OCI-M2 (cell line): Measurements from ENCODE around the gene ATG3.
"Not testable (repeated sequence)": the region's sequence is repeated elsewhere in the genome, so short reads cannot be mapped to it uniquely, and the experiment has no call there.

ENCODE experiments used
- DNase-seq: peaks from one replicate; lab custom pipeline; 2025; ENCODE audit not compliant: unreplicated experiment; lab: John Stamatoyannopoulos, UW

The ATG3 gene

DNA sequence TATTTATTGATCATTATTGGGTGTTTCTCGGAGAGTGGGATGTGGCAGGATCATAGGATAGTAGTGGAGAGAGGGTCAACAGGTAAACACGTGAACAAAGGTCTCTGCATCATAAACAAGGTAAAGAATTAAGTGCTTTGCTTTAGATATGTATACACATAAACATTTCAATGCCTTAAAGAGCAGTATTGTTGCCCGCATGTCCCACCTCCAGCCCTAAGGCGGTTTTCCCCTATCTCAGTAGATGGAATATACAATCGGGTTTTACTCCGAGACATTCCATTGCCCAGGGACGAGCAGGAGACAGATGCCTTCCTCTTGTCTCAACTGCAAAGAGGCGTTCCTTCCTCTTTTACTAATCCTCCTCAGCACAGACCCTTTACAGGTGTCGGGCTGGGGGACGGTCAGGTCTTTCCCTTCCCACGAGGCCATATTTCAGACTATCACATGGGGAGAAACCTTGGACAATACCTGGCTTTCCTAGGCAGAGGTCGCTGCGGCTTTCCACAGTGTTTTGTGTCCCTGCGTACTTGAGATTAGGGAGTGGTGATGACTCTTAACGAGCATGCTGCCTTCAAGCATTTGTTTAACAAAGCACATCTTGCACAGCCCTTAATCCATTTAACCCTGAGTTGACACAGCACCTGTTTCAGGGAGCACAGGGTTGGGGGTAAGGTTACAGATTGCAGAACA is 2.6 kb upstream of the ATG3 start:
- not testable (repeated sequence) for DNase-seq

DNA sequence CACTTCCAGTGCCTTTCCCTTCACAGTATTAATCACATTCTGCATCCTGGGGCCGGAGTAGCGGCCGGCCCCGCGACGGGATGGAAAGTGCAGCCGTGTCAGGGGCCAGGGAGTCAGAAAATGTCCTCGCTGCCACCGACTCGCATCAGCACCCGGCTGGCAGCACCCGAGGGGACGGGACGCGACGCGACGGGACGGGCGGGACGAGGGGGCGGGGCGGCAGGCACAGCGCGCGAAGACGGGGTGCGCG is 353 bp downstream of the ATG3 start:
- no peak for DNase-seq

DNA sequence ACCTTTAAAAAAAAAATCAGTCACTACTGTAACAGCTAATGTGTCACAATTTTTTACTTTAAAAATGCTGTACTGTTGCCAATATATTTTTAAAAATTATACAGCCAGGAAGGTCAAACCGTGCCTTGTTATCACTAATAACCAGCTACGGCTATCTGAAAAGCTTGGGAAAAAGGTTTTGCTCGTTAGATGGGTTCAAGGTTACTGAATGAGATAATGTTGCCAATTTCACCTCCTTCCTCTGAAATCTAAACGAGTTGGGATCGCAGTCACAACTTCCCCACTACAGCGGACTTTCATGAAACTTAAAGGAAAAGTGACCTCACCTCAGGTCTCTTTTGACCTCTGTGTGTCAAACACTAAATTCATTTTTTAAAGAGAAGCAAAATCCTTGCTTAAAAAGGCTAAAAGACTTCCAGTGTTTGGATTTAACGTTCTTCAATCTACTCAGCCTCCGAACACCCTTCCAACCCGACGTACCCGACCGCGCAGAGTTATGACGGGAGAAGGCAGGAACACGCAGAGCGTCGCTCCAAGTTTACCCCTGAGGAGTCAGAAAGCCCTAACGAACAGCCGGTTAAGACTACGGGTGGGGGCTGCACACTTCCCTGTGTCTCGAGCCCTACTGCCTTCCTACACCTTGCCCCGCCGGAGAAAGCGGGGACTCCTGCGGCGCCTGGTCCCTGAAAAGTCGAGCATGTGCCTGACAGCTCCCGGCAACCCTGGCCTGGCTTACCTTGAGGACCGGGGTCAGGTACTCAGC is 860 bp downstream of the ATG3 start:
- peak; percentile 14 for DNase-seq

DNA sequence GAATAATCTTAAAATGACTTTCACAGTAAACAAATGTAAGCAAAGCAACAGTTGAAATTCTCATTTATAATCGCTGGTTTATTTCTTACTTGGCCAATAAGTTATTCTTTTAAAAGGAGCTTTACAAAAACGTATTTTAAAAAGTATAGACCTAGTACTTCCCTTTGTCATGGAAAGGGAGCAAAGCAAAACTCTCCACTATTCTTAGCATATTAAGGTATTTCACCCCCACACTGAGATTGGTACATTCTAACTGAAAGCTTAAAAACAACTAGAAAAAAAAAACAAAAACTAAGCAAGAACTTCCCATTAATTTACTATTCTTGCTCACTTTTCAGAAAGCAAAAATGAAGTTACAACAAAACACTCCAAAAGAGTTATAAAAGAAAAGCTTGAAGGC is 1.5 kb downstream of the ATG3 start:
- no peak for DNase-seq

DNA sequence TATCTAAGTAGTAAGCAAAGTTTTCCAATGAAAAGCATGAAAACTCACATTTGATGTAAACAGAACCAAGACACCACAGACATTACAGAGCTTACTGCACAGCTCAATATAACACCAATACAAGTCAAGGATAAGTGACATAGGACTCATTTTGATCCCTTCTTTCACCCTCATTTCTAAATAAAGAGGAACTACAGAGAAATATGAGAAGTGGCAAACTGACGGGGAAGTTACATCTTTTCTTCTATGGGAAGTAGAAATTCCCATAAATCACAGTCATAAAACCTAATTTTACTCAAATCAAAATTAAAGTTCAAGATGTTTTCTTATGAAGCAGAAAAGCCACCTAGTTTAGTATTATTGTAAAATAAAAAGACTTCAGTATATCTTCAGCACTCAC is 3.8 kb downstream of the ATG3 start:
- no peak for DNase-seq

DNA sequence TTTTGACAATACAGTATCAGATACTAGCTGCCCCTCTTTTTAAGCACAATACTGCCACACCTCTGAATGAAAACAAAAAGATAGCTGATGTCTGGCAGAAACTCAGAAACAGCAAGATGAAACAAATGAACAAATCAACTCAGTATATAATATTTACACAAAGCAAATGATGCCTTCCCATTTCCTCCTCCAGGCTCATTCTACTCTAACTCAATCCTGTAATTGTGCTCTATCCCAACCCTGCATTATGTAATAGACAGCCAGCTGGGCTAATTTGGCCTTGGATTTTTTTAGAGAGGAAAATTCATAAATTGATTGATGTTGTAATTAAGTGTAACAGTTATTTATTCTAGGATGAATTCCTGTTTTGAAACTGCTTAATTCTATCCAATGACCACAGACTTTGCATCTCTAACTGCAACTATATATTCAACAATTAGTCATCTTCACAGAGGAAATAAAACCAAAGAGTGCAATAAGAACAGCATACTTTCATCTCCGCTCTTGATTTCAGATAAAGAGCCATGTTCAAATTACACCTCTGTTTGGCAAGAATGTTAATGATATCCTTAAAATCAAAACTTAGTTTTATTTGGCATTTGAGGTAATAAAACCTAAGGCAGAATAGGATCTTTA is 6.1 kb downstream of the ATG3 start:
- DNase-seq = no peak

DNA sequence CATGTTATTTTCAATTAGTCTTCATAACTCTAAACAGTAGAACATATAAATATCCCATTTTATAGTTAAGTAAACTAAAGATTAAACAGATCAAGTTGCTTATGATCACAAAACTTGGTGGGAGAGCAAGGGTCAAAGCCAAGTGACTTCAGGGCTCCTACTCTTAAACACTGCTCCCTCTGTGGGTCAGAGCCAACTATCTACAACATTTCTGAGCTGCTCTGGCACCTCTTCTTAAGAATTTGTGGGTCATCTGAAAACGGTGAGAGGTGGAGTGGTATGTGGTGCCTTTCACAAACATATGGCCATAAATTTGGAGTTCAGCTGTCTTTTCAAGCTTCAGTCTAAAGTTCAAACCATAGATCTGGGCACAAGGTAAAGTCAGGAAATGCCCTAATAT is 10.9 kb downstream of the ATG3 start:
- DNase-seq = no peak

DNA sequence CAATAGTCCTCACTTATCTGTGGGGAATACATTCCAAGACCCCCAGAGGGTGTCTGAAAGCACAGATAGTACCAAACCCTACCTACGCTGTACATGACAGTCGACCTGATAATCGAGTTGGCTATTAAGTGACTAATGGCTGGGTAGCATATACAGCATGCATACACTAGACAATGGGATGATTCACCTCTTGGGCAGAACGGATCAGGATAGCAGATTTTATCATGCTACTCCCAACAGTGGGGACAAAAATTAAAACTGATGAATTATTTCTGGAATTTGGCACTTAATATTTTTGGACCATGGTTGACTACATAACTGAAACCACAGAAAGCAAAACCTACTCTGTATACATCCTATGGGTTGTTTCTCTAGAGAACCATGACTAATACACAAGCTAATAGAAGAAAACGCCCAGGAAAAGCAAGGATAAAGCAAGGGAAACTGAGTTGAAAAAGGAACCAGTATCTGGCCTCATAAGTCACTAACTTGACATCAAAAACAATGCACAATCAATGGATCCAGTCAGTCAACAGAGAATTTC is 15.5 kb downstream of the ATG3 start:
- no peak for DNase-seq

DNA sequence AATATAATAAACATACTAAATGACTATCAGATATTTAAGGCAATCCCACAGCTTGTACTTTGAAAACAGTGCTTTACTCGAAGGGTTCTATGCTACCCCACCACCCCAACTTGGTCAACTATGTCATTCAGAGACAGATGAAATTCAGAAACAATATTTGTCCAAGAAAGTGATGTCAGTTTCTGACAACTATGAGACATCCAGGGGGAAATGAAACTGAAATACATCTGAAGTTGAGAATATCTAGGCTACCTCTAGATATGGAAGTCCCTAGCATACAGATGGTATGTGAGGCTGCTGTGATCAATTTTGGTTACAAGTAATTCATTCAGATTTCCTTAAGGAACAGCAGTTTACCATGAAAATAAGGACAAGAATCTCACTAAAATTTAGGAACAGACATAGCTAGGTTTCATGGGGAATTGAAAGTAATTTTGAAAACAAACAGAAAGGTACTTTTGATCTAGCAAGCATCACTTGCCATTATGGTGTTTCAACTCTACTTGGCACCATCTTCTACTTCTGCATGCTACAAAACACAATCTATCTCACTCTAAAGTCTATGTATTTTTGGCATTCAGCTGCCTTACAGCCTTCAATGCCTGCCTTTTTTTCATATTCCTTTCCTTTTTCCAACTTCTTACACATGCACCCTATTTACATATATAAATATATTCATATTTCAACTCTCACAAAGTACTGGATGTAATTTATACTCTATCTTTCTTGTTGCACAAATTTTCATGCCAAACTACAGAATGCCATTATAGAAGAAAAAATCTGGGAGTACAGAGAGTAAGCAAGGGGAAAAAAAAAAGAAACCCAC is 21.7 kb downstream of the ATG3 start:
- no peak for DNase-seq

DNA sequence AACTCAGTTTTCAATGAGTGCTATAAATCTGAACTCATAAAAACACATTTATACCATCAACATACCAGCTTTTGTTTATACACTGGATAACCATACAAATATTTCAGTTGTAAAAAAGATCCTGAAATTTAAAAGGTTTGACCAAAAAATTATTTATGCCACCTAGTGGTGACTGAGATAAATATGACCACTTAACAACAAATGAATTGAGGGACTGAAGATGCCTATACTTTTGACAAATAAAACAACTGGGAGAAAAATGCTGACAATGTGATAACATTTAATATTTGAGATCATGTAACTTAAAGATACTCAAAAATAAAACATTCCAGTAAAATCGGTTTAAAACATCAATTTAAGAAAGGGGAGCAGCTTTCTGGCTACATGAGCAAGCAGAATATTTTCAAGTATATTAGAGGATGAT is 30.4 kb downstream of the ATG3 start:
- DNase-seq = no peak

DNA sequence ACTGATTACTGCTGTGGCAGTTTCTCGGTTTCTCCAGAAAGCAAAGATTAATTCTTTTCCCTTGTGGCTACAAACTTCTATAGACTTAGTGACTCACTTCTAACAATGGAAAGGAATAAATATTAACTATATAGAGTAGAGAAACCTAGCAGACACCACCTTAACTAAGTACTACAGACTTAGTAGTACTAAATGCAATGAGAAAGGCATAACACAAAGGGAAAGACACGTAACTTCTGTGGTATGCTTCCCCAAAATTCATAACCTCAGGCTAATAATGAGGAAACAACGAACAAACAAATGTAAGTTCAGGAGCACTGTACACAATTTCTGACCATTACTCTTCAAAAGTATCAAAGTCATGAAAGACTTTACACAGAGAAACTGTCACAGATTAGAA is 31.2 kb downstream of the ATG3 start:
- no peak for DNase-seq

DNA sequence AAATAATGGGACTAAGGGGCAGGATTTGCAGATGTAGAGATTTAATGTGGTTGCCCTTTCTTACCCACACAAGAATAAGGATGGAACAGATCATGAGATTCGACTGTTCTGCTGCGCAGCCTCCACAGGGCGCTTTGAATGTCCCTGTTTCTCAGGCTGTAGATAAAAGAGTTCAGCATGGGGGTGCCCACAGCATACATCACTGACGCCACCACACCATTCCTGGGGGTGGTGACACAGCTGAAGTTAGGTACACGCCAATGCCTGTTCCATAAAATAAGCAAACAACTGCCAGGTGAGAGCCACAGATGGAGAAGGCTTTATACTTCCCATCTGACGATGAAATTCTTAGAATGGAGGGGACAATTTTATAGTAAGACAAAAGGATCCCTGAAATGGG is 37.6 kb downstream of the ATG3 start:
- not testable (repeated sequence) for DNase-seq

DNA sequence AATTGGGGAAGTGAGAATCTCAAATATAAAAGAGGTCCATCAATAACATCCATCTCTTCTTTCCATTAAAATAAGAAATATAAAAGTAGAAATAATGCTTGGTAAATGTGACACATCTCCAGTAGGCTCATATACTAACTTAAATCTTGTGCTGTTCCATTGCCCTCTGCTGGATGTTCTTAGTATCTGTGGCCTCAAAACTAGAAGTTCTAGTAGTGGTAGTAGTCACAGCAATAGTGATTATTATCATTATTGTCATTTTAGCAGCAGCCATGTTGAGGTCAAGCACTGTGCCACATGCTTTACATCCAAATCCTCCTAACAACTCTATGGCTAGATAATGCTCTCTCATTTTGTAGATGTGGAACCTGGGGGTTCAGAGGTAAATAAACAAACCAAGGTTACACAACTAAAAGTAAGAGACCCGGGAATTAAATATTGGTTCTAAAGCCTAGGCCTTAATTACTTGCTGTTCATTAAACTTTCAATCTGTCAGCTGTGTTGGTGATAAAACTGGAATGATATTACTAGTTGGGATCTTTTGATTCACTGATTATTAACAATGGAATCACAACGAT is 42.2 kb downstream of the ATG3 start:
- DNase-seq = no peak

DNA sequence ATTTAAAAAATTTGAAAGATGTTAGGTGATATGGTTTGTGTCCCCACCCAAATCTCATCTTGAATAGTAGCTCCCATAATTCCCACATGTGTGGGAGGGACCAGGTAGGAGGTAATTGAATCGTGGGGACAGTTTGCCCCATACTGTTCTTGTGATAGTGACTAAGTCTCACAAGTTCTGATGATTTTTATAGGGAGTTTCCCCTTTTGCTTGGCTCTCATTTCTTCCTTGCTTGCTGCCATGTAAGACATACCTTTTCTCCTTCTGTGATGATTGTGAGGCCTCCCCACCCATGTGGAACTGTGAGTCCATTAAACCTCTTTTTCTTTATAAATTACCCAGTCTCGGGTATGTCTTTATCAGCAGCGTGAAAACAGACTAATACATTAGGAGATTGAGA is 42.8 kb downstream of the ATG3 start:
- not testable (repeated sequence) for DNase-seq

DNA sequence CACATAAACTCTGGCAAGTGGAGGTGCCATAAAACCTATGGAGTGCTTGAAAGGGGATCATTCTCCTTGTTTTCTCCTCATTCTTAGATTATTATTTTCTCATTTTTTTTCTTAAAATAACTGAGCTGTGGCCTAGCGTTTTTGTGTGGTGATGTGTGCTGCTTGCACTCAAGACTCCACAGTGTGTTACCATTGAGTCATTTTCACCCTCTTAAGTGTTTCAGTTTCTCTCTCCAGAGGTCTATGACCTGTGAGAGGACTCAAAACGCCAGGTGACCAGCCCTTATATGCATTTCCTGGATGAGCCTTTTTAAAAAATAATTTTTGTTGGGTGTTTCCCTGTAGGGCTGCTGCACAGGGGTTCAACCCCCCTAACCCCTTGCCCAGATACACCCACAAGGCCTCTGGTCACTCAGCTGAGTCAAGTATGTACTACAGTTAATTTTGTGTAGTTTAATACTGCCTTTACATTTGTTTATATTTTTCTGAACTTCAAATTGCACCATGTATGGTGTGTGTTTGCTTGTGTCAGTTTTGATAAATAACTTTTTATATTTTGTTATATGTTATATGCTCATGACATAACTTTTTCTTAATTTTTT is 47.1 kb downstream of the ATG3 start:
- no peak for DNase-seq

DNA sequence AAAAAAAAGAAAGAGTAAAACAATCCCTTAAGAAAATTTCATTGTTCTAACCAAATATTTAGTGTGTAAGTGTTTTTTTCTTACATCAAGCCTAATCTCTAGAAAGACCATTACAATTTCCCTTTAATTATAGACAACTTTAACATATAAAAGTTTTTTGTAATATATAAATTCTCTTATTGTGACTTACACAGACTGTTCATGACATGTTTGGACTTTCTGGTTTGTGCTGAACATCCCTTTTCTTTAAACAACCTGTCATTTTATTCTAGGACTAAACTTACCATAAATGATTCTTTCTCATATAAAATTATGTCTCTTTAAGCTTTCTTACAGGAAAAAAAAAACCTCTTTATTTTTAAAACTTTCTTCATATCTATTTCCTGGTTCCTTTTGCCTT is 49.4 kb downstream of the ATG3 start:
- DNase-seq = no peak

DNA sequence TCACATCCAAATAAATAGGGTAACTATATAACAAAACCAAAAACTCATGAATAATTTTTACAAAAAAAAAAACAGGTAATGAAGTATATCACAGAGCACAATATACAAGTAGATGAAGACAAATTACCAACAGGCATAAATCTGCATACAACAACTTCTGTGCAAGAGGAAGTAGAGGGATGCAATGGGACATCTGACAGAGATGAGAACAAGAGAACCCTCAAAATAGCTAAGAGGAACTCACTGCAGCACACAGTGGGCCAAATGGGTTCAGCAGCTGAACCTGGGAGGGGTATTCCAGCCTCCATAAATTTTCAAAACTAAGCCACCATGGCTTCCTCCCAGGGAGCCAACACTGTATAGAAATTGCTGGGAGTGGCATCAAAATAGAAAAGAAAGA is 52.9 kb downstream of the ATG3 start:
- no peak for DNase-seq

DNA sequence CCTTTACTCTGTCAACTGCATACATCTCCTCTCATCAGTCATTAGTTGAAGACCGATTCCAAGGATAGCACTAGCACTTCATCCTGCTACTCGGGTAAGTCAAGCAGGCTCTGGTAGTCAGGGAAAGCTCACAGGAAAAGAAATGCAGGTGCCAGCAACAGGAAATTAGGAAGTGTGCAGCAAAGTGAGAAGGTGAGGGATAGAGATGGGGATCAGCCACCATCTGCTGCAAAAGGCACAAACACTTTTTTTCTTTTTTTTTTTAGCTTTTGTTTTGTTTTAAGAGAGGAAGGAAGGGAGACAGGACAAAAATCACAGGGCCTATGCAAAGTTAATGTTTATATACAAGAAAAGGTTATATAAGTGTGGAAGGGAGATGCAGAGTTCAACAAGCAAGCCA is 53.5 kb downstream of the ATG3 start:
- DNase-seq = no peak

DNA sequence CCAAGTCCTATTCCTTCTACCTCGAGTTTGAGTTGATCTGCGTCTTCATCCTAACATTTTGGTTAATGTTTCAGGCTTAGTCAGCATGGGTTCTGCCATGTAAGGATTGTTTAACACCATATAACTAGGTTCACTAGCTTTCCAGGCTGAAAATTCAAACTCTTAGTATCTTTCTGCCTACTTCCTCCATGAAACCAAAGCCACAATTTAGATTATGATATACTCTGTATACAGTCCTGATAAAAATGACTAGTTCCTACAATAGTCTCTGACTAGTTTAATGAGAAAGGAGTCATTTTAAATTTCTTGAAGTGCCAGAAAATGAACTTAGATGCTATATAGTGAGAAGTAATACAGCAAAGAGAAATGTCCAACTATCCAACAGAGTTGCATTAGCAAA is 55.9 kb downstream of the ATG3 start:
- no peak for DNase-seq

DNA sequence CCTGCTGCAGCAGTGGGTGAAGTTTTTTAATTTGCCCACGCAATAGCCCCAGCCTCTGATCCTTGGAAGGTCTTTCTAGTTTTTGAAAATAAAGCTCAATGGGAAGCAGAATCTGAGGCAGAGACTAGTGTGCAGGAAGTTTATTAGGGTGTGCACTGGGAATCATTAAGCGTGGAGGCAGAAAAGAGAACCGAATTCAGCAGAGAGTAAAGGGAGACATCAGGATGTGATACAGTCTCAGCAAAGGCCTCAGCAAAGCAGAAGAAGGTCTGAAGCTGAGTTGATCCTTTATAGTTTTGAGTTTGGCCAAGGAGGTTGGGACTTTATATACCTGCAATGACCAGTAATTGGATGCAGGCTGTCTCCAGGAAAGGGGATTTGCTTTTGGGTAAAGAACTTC is 57.6 kb downstream of the ATG3 start:
- no peak for DNase-seq
